ENCODE results near the gene RGS3.
A peak's percentile ranks its signal among the peaks of the same experiment; 100 is the strongest.

RGS3 gene

GRCh38 chr9:113574441-113575262, 111.1 kb downstream of the RGS3 start:
- DNase-seq: no peak

- DNase-seq: no peak
Measured at GRCh38 chr9:113577525-113578261, 114.2 kb downstream of the RGS3 start.

- DNase-seq: no peak
Measured at GRCh38 chr9:113578279-113578865, 114.8 kb downstream of the RGS3 start.

- DNase-seq: peak; percentile 83
Measured at GRCh38 chr9:113578882-113579282, 115.4 kb downstream of the RGS3 start.

GRCh38 chr9:113579283-113580040, 115.9 kb downstream of the RGS3 start:
- DNase-seq: no peak

GRCh38 chr9:113580041-113580953, 116.8 kb downstream of the RGS3 start:
- DNase-seq: peak; percentile 50

- no peak for DNase-seq
Measured at GRCh38 chr9:113580954-113581311, 117.4 kb downstream of the RGS3 start.

- peak; percentile 76 for DNase-seq
Measured at GRCh38 chr9:113581865-113582697, 118.6 kb downstream of the RGS3 start.

- no peak for DNase-seq
Measured at GRCh38 chr9:113582698-113583200, 119.2 kb downstream of the RGS3 start.

GRCh38 chr9:113583511-113584427, 120.2 kb downstream of the RGS3 start:
- no peak for DNase-seq

GRCh38 chr9:113584428-113585084, 121.0 kb downstream of the RGS3 start:
- DNase-seq: no peak

- DNase-seq: no peak
Measured at GRCh38 chr9:113585085-113585442, 121.5 kb downstream of the RGS3 start.

- DNase-seq: no peak
Measured at GRCh38 chr9:113585555-113585954, 122.0 kb downstream of the RGS3 start.

- DNase-seq: no peak
Measured at GRCh38 chr9:113587471-113588031, 124.0 kb downstream of the RGS3 start.

- no peak for DNase-seq
Measured at GRCh38 chr9:113588242-113588810, 124.8 kb downstream of the RGS3 start.

- DNase-seq: no peak
Measured at GRCh38 chr9:113588936-113589335, 125.4 kb downstream of the RGS3 start.

GRCh38 chr9:113589407-113589806, 125.9 kb downstream of the RGS3 start:
- DNase-seq: no peak

GRCh38 chr9:113589890-113590289, 126.4 kb downstream of the RGS3 start:
- no peak for DNase-seq

- DNase-seq: no peak
Measured at GRCh38 chr9:113590389-113590788, 126.9 kb downstream of the RGS3 start.
